ENCODE measurements around the gene PERCC1. TPM values are rescaled to one million over a fixed set of nuclear protein-coding genes. Genes with fewer than 3 reads are reported as not detected.
A peak's percentile ranks its signal among the peaks of the same experiment; 100 is the strongest.

PERCC1 gene
- total RNA-seq, 1 donor from 2014 or later, result not detected

DNA sequence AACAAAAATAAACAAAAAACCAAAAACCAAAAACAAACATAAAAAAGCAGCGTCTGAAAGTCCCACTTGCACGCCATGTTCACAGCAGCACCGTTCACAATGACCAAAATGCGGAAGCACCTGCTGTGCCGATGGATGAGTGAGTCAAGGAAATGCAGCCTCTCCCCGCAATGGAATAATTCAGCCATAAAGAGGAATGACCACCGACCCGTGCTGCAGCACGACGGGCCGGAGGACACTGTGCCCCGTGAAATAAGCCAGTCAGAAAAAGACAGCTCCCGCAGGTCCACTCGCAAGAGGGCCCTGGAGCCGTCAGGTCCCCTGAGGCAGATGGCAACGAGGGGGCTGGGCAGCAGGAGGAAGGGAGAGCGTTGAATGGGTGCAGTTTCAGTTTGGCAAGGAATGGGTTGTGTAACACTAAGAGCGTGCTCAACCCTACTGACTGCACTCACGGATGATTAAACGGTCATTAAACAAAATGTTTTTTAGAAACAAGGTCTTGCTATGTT lies 38.9 kb downstream of the PERCC1 start:
- DNase-seq (ENCODE audit: extremely low spot score, unreplicated experiment), result no peak
- H3K4me3 Mint-ChIP-seq (ENCODE audit: unreplicated experiment), result no peak overlapping the region
- peaks cover 26% of the 10 kb centered on the region for H3K4me1 Mint-ChIP-seq (ENCODE audit: unreplicated experiment)
- no peaks in the 10 kb centered on the region for H3K36me3 Mint-ChIP-seq (ENCODE audit: unreplicated experiment)
- no peaks in the 10 kb centered on the region for H3K27me3 Mint-ChIP-seq (ENCODE audit: unreplicated experiment)
- TF ChIP-seq CTCF (IDR thresholded peaks at IDR 0.05), result no peak
- H3K27ac Mint-ChIP-seq (ENCODE audit: unreplicated experiment), result no peak overlapping the region
- no peaks in the 10 kb centered on the region for H3K9me3 Mint-ChIP-seq (ENCODE audit: unreplicated experiment)

DNA sequence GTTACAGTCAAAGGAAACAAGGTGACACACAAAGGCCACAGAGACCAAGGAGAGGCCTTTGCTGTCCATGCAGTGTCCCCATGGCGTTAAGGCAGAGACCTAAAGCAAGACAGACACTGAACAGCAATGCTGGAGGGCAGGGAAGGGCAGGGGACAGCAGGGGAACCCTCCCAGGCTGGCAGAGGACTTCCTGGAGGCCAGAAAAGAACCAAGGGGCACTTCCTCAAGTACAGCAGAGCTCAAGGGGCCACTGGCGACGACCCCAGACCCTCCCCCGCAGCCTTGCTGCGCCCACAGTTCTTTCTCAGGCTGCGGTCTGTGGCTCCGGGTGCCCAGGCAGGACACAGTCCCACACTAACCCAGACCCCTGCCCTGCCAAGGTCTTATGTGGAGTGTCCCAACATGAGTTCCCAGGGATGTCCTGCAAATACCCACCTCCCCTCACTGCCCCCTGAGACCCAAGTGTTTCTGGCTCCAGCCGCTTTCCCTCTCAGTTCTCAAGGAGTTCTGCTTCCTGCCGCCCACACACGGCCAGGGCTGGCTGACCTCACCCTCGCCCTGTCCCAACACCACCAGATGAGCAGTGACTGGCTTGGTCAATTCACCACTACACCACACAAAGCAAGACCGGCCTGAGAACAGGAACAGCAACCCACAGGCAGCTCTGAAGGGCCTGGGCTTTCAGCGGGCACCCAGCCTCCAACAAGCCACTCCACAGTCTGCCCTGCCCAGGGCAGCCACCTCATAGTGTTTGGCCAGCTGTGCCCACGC lies 39.8 kb downstream of the PERCC1 start:
- no peaks in the 10 kb centered on the region for H3K36me3 Mint-ChIP-seq (ENCODE audit: unreplicated experiment)

GRCh38 chr16:1471569-1472194 lies 40.8 kb downstream of the PERCC1 start:
- no peak for TF ChIP-seq CTCF (IDR thresholded peaks at IDR 0.05)
- H3K4me1 Mint-ChIP-seq (ENCODE audit: unreplicated experiment), result peaks cover 32% of the 10 kb centered on the region
- H3K27me3 Mint-ChIP-seq (ENCODE audit: unreplicated experiment), result no peaks in the 10 kb centered on the region
- H3K36me3 Mint-ChIP-seq (ENCODE audit: unreplicated experiment), result no peaks in the 10 kb centered on the region
- H3K9me3 Mint-ChIP-seq (ENCODE audit: unreplicated experiment), result no peaks in the 10 kb centered on the region
- H3K4me3 Mint-ChIP-seq (ENCODE audit: unreplicated experiment), result no peak overlapping the region
- H3K27ac Mint-ChIP-seq (ENCODE audit: unreplicated experiment), result no peak overlapping the region
- DNase-seq (ENCODE audit: extremely low spot score, unreplicated experiment), result no peak

More for the DNA sequence above, 39.8 kb downstream of the PERCC1 start:
- TF ChIP-seq CTCF (IDR thresholded peaks at IDR 0.05), result no peak
- no peaks in the 10 kb centered on the region for H3K27me3 Mint-ChIP-seq (ENCODE audit: unreplicated experiment)
- DNase-seq (ENCODE audit: extremely low spot score, unreplicated experiment), result no peak
- peak overlapping the region; percentile 8 for H3K4me3 Mint-ChIP-seq (ENCODE audit: unreplicated experiment)
- peaks cover 29% of the 10 kb centered on the region for H3K4me1 Mint-ChIP-seq (ENCODE audit: unreplicated experiment)
- H3K9me3 Mint-ChIP-seq (ENCODE audit: unreplicated experiment), result no peaks in the 10 kb centered on the region
- peak overlapping the region; percentile 47 for H3K27ac Mint-ChIP-seq (ENCODE audit: unreplicated experiment)

DNA sequence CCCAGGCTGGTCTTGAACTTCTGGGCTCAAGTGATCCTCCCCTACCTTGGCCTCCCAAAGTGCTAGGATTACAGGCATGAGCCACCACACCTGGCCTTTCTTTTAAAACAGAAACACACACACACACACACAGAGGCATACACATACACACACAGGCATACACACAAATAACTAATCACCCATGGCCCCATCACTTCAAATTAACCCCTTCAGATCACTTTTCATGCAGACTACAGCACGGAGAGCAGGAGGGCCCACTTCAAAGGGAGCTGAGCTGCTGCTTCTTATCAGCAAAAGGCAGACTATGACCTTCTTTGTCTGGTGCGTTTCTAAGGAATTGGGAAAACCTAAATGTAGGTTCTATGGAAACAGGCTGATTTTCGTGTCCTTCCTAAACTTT lies 42.1 kb downstream of the PERCC1 start:
- H3K4me3 Mint-ChIP-seq (ENCODE audit: unreplicated experiment), result peak overlapping the region; percentile 62
- no peaks in the 10 kb centered on the region for H3K9me3 Mint-ChIP-seq (ENCODE audit: unreplicated experiment)
- H3K36me3 Mint-ChIP-seq (ENCODE audit: unreplicated experiment), result no peaks in the 10 kb centered on the region
- peak overlapping the region; percentile 8 for H3K27ac Mint-ChIP-seq (ENCODE audit: unreplicated experiment)
- no peaks in the 10 kb centered on the region for H3K27me3 Mint-ChIP-seq (ENCODE audit: unreplicated experiment)
- no peak for DNase-seq (ENCODE audit: extremely low spot score, unreplicated experiment)
- TF ChIP-seq CTCF (IDR thresholded peaks at IDR 0.05), result no peak
- peaks cover 32% of the 10 kb centered on the region for H3K4me1 Mint-ChIP-seq (ENCODE audit: unreplicated experiment)

All from osteocyte (in vitro differentiated cells).